Measurements from ENCODE around the gene SOX6.

Gene SOX6

DNA sequence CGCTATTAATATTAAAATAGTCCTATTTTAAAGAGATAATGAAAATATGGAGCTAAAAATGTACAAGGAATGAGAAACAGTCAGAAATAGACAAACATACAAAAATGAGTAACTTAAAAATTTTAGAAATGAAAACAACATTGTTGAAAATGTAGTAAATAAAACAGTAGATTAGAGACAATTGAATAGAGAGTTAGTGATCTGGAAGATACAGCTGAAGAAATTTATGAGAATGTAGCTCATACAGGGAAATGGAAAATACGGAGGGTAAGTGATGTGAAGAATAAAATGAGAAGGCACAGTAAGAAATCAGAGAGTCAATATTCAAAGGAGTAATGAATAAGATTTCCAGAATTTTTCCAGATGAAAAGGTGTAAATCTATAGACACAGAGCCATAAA is 424.8 kb downstream of the SOX6 start:
- no peak overlapping the region for H3K4me2 ChIP-seq (ENCODE audit: low read depth, low read length)
- TF ChIP-seq, protein P1, sequence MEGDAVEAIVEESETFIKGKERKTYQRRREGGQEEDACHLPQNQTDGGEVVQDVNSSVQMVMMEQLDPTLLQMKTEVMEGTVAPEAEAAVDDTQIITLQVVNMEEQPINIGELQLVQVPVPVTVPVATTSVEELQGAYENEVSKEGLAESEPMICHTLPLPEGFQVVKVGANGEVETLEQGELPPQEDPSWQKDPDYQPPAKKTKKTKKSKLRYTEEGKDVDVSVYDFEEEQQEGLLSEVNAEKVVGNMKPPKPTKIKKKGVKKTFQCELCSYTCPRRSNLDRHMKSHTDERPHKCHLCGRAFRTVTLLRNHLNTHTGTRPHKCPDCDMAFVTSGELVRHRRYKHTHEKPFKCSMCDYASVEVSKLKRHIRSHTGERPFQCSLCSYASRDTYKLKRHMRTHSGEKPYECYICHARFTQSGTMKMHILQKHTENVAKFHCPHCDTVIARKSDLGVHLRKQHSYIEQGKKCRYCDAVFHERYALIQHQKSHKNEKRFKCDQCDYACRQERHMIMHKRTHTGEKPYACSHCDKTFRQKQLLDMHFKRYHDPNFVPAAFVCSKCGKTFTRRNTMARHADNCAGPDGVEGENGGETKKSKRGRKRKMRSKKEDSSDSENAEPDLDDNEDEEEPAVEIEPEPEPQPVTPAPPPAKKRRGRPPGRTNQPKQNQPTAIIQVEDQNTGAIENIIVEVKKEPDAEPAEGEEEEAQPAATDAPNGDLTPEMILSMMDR (IDR thresholded peaks at IDR 0.05; ENCODE audit: low read length): no peak
- TF ChIP-seq EZH2 (optimal IDR thresholded peaks at IDR 0.05; ENCODE audit: low read depth, low read length) (no peak), EZH2phosphoT487 (IDR thresholded peaks at IDR 0.05; ENCODE audit: low read length) (no peak)
- H3K36me3 ChIP-seq (replicated peaks; ENCODE audit: insufficient read depth, low read length): no peaks in the 10 kb centered on the region
- no peak overlapping the region for H3K9ac ChIP-seq (ENCODE audit: low read length)
- H2AFZ ChIP-seq (ENCODE audit: low read length): no peak overlapping the region
- no peaks in the 10 kb centered on the region for H3K9me2 ChIP-seq (replicated peaks; ENCODE audit: insufficient read depth, low read length)
- no peaks in the 10 kb centered on the region for H3K79me2 ChIP-seq (ENCODE audit: low read length)
- H3K27me3 ChIP-seq (replicated peaks; ENCODE audit: insufficient read depth, low read length): no peaks in the 10 kb centered on the region
- no peaks in the 10 kb centered on the region for H3K4me1 ChIP-seq (ENCODE audit: low read length)
- H3F3A ChIP-seq (ENCODE audit: insufficient read depth, low read length): no peaks in the 10 kb centered on the region
- no peaks in the 10 kb centered on the region for H4K20me1 ChIP-seq (ENCODE audit: insufficient read depth, low read length)
- no peak overlapping the region for H3K27ac ChIP-seq (ENCODE audit: low read length)
- no peak overlapping the region for H3K4me3 ChIP-seq (ENCODE audit: low read length)
- H3K9me3 ChIP-seq (replicated peaks; ENCODE audit: insufficient read depth, low read length): no peaks in the 10 kb centered on the region; the same call in 1 of the 2 replicates
- no peak for DNase-seq

DNA sequence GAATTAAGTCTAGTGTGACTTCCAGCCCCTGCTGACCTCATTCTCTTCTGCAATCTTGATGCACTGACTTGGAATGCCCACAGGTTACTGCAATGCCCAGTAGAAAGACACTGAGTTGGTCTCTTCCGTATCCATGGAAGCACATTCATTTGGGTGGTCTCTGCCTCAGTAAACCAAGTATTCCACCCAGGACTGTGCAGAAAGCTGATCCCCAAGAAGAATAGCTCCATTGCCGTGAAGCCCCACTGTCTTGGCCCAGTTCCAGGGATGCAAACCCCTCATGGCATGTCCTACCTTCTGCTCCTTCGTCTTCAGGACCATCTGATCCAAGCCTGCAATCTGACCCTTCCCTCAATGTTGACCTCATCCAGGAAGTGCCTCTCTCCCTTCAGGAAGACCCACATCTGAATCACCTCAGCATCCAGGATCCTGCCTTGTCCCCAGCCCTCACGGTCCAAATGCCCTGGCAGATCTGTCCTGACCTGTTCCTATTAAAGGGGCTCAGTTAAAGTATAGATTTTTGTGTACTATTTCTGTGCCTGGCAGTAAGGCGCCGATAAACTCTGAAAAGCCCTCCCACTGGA is 425.8 kb downstream of the SOX6 start:
- no peaks in the 10 kb centered on the region for H3K36me3 ChIP-seq (replicated peaks; ENCODE audit: insufficient read depth, low read length)
- H3K4me1 ChIP-seq (ENCODE audit: low read length): no peaks in the 10 kb centered on the region
- no peaks in the 10 kb centered on the region; the same call in 1 of the 2 replicates for H3K9me3 ChIP-seq (replicated peaks; ENCODE audit: insufficient read depth, low read length)
- H3K9ac ChIP-seq (ENCODE audit: low read length): no peak overlapping the region
- H3K27ac ChIP-seq (ENCODE audit: low read length): no peak overlapping the region
- TF ChIP-seq EZH2 (optimal IDR thresholded peaks at IDR 0.05; ENCODE audit: low read depth, low read length) (no peak), EZH2phosphoT487 (IDR thresholded peaks at IDR 0.05; ENCODE audit: low read length) (no peak)
- TF ChIP-seq, protein P1 (IDR thresholded peaks at IDR 0.05; ENCODE audit: low read length): no peak
- H3K9me2 ChIP-seq (replicated peaks; ENCODE audit: insufficient read depth, low read length): no peaks in the 10 kb centered on the region
- H3K4me2 ChIP-seq (ENCODE audit: low read depth, low read length): no peak overlapping the region
- DNase-seq: no peak
- H3K4me3 ChIP-seq (ENCODE audit: low read length): no peak overlapping the region
- no peaks in the 10 kb centered on the region for H3F3A ChIP-seq (ENCODE audit: insufficient read depth, low read length)
- H4K20me1 ChIP-seq (ENCODE audit: insufficient read depth, low read length): no peaks in the 10 kb centered on the region
- H3K79me2 ChIP-seq (ENCODE audit: low read length): no peaks in the 10 kb centered on the region
- no peaks in the 10 kb centered on the region for H3K27me3 ChIP-seq (replicated peaks; ENCODE audit: insufficient read depth, low read length)
- no peak overlapping the region for H2AFZ ChIP-seq (ENCODE audit: low read length)

DNA sequence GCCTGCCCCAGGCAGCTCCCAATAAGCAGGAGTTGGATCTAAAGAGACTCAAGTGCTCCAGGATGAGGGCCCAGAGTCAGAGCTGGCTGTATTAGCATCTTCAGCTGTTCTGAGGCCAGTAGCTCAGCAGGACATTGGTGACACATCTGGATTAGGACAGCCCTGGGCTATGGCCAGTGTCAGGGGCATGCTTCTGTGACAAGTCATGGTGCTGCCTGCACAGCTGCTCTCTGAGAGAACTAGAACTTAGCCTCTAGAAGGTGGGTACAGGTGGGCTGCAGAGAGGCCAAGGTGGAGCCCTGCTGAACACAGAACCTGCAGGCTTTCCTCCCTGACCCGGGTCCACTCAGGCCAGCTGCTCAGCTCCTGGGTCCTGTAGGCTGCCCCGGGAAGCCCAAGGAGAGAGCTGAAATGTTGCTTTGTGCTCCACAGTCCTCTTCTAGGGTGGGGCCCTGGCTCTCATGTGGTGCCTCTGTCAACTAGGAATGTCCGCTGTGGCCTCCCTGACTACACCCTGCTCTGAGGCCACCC is 426.9 kb downstream of the SOX6 start:
- H3K36me3 ChIP-seq (replicated peaks; ENCODE audit: insufficient read depth, low read length): no peaks in the 10 kb centered on the region
- no peak overlapping the region for H2AFZ ChIP-seq (ENCODE audit: low read length)
- no peak for DNase-seq
- no peaks in the 10 kb centered on the region; the same call in 1 of the 2 replicates for H3K9me3 ChIP-seq (replicated peaks; ENCODE audit: insufficient read depth, low read length)
- no peak overlapping the region for H3K27ac ChIP-seq (ENCODE audit: low read length)
- no peaks in the 10 kb centered on the region for H3K4me1 ChIP-seq (ENCODE audit: low read length)
- no peaks in the 10 kb centered on the region for H3K79me2 ChIP-seq (ENCODE audit: low read length)
- no peak overlapping the region for H3K4me2 ChIP-seq (ENCODE audit: low read depth, low read length)
- no peak overlapping the region for H3K9ac ChIP-seq (ENCODE audit: low read length)
- H3K4me3 ChIP-seq (ENCODE audit: low read length): no peak overlapping the region
- no peaks in the 10 kb centered on the region for H3F3A ChIP-seq (ENCODE audit: insufficient read depth, low read length)
- no peaks in the 10 kb centered on the region for H4K20me1 ChIP-seq (ENCODE audit: insufficient read depth, low read length)
- H3K9me2 ChIP-seq (replicated peaks; ENCODE audit: insufficient read depth, low read length): no peaks in the 10 kb centered on the region
- no peak for TF ChIP-seq EZH2phosphoT487 (IDR thresholded peaks at IDR 0.05; ENCODE audit: low read length)
- TF ChIP-seq, protein P1 (IDR thresholded peaks at IDR 0.05; ENCODE audit: low read length): no peak
- no peaks in the 10 kb centered on the region for H3K27me3 ChIP-seq (replicated peaks; ENCODE audit: insufficient read depth, low read length)

Data from MM.1S (cell line).